BLaER1 treated with 17β-estradiol and CSF1 and Interleukin-3, amounts not matched to agents 10 nM and 100 nM (cell line): Measurements from ENCODE around the gene AGGF1.
"Not testable (repeated sequence)": the region's sequence is repeated elsewhere in the genome, so short reads cannot be mapped to it uniquely, and the experiment has no call there.

Source experiments
- H3K27ac ChIP-seq, 11 experiments: shearing (Covaris generic); formaldehyde crosslinking; 2 replicates each; pipeline ENCODE4 v1.8.1; 2022
- H3K27me3 ChIP-seq, 11 experiments: shearing (Covaris generic); formaldehyde crosslinking; 2 replicates each; pipeline ENCODE4 v1.8.1; 2022
- H3K36me3 ChIP-seq, 11 experiments: shearing (Covaris generic); formaldehyde crosslinking; 2 replicates each; pipeline ENCODE4 v1.8.1; 2022
- H3K4me1 ChIP-seq, 10 experiments: shearing (Covaris generic); formaldehyde crosslinking; 2 replicates each; pipeline ENCODE4 v1.8.1; 2022
- H3K4me2 ChIP-seq, 11 experiments: shearing (Covaris generic); formaldehyde crosslinking; 2 replicates each; pipeline ENCODE4 v1.8.1; 2022
- H3K4me3 ChIP-seq, 10 experiments: shearing (Covaris generic); formaldehyde crosslinking; 2 replicates each; pipeline ENCODE4 v1.8.1; 2022
- H3K9ac ChIP-seq, 11 experiments: shearing (Covaris generic); formaldehyde crosslinking; 2 replicates each; pipeline ENCODE4 v1.8.1; 2022
- H3K9me3 ChIP-seq, 11 experiments: shearing (Covaris generic); formaldehyde crosslinking; replicated peaks in 1 of 11; 2 replicates each; pipeline ENCODE4 v1.8.1; 2022
- H4K20me1 ChIP-seq, 11 experiments: shearing (Covaris generic); formaldehyde crosslinking; 2 replicates each; pipeline ENCODE4 v1.8.1; 2022
- Cebpa-rat ChIP-seq, 11 experiments: shearing (Covaris generic); IDR thresholded peaks; 2 replicates each; pipeline ENCODE4 v1.8.1; 2022

Gene AGGF1

GRCh38 chr5:76994337-76994736 is 35.9 kb upstream of the AGGF1 start:
- Histone ChIP-seq H3K9ac (no peak overlapping the region), H3K36me3 (no peaks in the 10 kb centered on the region)
- no peak for TF ChIP-seq Cebpa-rat (IDR thresholded peaks at IDR 0.05)

GRCh38 chr5:76998251-76998650 is 32.0 kb upstream of the AGGF1 start:
- not testable (repeated sequence) for H3K27ac ChIP-seq, H3K4me3 ChIP-seq, H3K9me3 ChIP-seq, H3K27me3 ChIP-seq, H3K36me3 ChIP-seq, H4K20me1 ChIP-seq, H3K4me2 ChIP-seq, H3K9ac ChIP-seq
- peaks cover 0 to 15% (median 0%) of the 10 kb centered on the region in 10 experiments; a peak in 5 of 20 replicates for H3K4me1 ChIP-seq

More at GRCh38 chr5:76994337-76994736, 35.9 kb upstream of the AGGF1 start:
- Histone ChIP-seq H3K4me3 (no peak overlapping the region), H3K27ac (no peak overlapping the region), H3K9me3 (peaks cover 0 to 11% (median 0%) of the 10 kb centered on the region in 11 experiments; a peak in 3 of 22 replicates), H4K20me1 (no peaks in the 10 kb centered on the region), H3K4me2 (no peak overlapping the region), H3K4me1 (peaks cover 0 to 16% (median 0%) of the 10 kb centered on the region in 10 experiments; a peak in 5 of 20 replicates), H3K27me3 (no peaks in the 10 kb centered on the region)

- Histone ChIP-seq H3K4me1 (peaks cover 0 to 15% (median 0%) of the 10 kb centered on the region in 10 experiments; a peak in 5 of 20 replicates), H4K20me1 (no peaks in the 10 kb centered on the region), H3K4me2 (peak overlapping the region in 4 of 11 experiments; percentile 3 to 64 (median 20); a peak in 6 of 22 replicates), H3K36me3 (no peaks in the 10 kb centered on the region), H3K9ac (no peak overlapping the region), H3K9me3 (no peaks in the 10 kb centered on the region; a peak in 1 of 22 replicates), H3K27me3 (no peaks in the 10 kb centered on the region), H3K27ac (no peak overlapping the region), H3K4me3 (no peak overlapping the region)
- no peak; a peak in 1 of 22 replicates for TF ChIP-seq Cebpa-rat (IDR thresholded peaks at IDR 0.05)
Observed at GRCh38 chr5:76999451-76999850, 30.8 kb upstream of the AGGF1 start.

- Histone ChIP-seq H3K4me2 (no peak overlapping the region), H3K9me3 (no peaks in the 10 kb centered on the region; a peak in 1 of 22 replicates), H3K27ac (no peak overlapping the region), H3K36me3 (no peaks in the 10 kb centered on the region), H4K20me1 (no peaks in the 10 kb centered on the region), H3K9ac (no peak overlapping the region), H3K27me3 (no peaks in the 10 kb centered on the region), H3K4me1 (peaks cover 0 to 15% (median 0%) of the 10 kb centered on the region in 10 experiments; a peak in 5 of 20 replicates), H3K4me3 (no peak overlapping the region)
- no peak for TF ChIP-seq Cebpa-rat (IDR thresholded peaks at IDR 0.05)
Observed at GRCh38 chr5:77003246-77003645, 27.0 kb upstream of the AGGF1 start.

GRCh38 chr5:77006124-77006523 is 24.1 kb upstream of the AGGF1 start:
- H3K36me3 ChIP-seq = no peaks in the 10 kb centered on the region
- H3K4me1 ChIP-seq = no peaks in the 10 kb centered on the region
- H3K4me2 ChIP-seq = no peak overlapping the region
- no peak overlapping the region for H3K9ac ChIP-seq
- no peaks in the 10 kb centered on the region for H4K20me1 ChIP-seq
- H3K27ac ChIP-seq = no peak overlapping the region
- no peaks in the 10 kb centered on the region for H3K9me3 ChIP-seq
- TF ChIP-seq Cebpa-rat (IDR thresholded peaks at IDR 0.05) = no peak
- H3K27me3 ChIP-seq = no peaks in the 10 kb centered on the region
- no peak overlapping the region for H3K4me3 ChIP-seq

GRCh38 chr5:77008413-77008812 is 21.8 kb upstream of the AGGF1 start:
- no peaks in the 10 kb centered on the region for H3K36me3 ChIP-seq
- no peaks in the 10 kb centered on the region for H4K20me1 ChIP-seq
- H3K4me1 ChIP-seq = no peaks in the 10 kb centered on the region
- no peak overlapping the region for H3K27ac ChIP-seq
- H3K9ac ChIP-seq = no peak overlapping the region
- no peak for TF ChIP-seq Cebpa-rat (IDR thresholded peaks at IDR 0.05)
- no peaks in the 10 kb centered on the region for H3K27me3 ChIP-seq
- no peaks in the 10 kb centered on the region for H3K9me3 ChIP-seq
- H3K4me3 ChIP-seq = no peak overlapping the region
- H3K4me2 ChIP-seq = no peak overlapping the region

GRCh38 chr5:77010243-77010642 is 20.0 kb upstream of the AGGF1 start:
- H3K9ac ChIP-seq = no peak overlapping the region
- no peak overlapping the region for H3K27ac ChIP-seq
- no peak overlapping the region for H3K4me3 ChIP-seq
- H3K27me3 ChIP-seq = no peaks in the 10 kb centered on the region
- H3K36me3 ChIP-seq = no peaks in the 10 kb centered on the region
- no peak overlapping the region for H3K4me2 ChIP-seq
- H4K20me1 ChIP-seq = no peaks in the 10 kb centered on the region
- no peaks in the 10 kb centered on the region for H3K9me3 ChIP-seq
- TF ChIP-seq Cebpa-rat (IDR thresholded peaks at IDR 0.05) = no peak
- H3K4me1 ChIP-seq = no peaks in the 10 kb centered on the region

- Histone ChIP-seq H4K20me1 (no peaks in the 10 kb centered on the region), H3K4me1 (no peaks in the 10 kb centered on the region), H3K27me3 (no peaks in the 10 kb centered on the region), H3K27ac (no peak overlapping the region), H3K4me2 (no peak overlapping the region), H3K36me3 (no peaks in the 10 kb centered on the region), H3K4me3 (no peak overlapping the region), H3K9ac (no peak overlapping the region), H3K9me3 (no peaks in the 10 kb centered on the region)
- TF ChIP-seq Cebpa-rat (IDR thresholded peaks at IDR 0.05) = no peak
Observed at GRCh38 chr5:77011498-77011897, 18.7 kb upstream of the AGGF1 start.

GRCh38 chr5:77012601-77013000 is 17.6 kb upstream of the AGGF1 start:
- H3K9ac ChIP-seq = no peak overlapping the region
- H3K4me3 ChIP-seq = no peak overlapping the region
- no peaks in the 10 kb centered on the region for H3K4me1 ChIP-seq
- no peak overlapping the region for H3K4me2 ChIP-seq
- H3K9me3 ChIP-seq = no peaks in the 10 kb centered on the region
- TF ChIP-seq Cebpa-rat (IDR thresholded peaks at IDR 0.05) = no peak
- no peaks in the 10 kb centered on the region for H3K36me3 ChIP-seq
- H4K20me1 ChIP-seq = no peaks in the 10 kb centered on the region
- no peaks in the 10 kb centered on the region for H3K27me3 ChIP-seq
- no peak overlapping the region for H3K27ac ChIP-seq

GRCh38 chr5:77015938-77016569 is 14.2 kb upstream of the AGGF1 start:
- TF ChIP-seq Cebpa-rat (IDR thresholded peaks at IDR 0.05) = no peak
- no peaks in the 10 kb centered on the region for H3K4me1 ChIP-seq
- H4K20me1 ChIP-seq = no peaks in the 10 kb centered on the region
- H3K4me3 ChIP-seq = no peak overlapping the region
- H3K27me3 ChIP-seq = no peaks in the 10 kb centered on the region
- H3K9me3 ChIP-seq = no peaks in the 10 kb centered on the region; a peak in 1 of 22 replicates
- H3K36me3 ChIP-seq = no peaks in the 10 kb centered on the region
- H3K4me2 ChIP-seq = no peak overlapping the region
- no peak overlapping the region for H3K9ac ChIP-seq
- no peak overlapping the region for H3K27ac ChIP-seq
